Measurements from ENCODE around the gene SGF29. TPM values are rescaled to one million over a fixed set of nuclear protein-coding genes. Genes with fewer than 3 reads are reported as not detected.
"Not testable (repeated sequence)": the region's sequence is repeated elsewhere in the genome, so short reads cannot be mapped to it uniquely, and the experiment has no call there.

The SGF29 gene
- total and polyA plus RNA-seq, 2 experiments from 2014 or later: 10.0 to 17.6 TPM

DNA sequence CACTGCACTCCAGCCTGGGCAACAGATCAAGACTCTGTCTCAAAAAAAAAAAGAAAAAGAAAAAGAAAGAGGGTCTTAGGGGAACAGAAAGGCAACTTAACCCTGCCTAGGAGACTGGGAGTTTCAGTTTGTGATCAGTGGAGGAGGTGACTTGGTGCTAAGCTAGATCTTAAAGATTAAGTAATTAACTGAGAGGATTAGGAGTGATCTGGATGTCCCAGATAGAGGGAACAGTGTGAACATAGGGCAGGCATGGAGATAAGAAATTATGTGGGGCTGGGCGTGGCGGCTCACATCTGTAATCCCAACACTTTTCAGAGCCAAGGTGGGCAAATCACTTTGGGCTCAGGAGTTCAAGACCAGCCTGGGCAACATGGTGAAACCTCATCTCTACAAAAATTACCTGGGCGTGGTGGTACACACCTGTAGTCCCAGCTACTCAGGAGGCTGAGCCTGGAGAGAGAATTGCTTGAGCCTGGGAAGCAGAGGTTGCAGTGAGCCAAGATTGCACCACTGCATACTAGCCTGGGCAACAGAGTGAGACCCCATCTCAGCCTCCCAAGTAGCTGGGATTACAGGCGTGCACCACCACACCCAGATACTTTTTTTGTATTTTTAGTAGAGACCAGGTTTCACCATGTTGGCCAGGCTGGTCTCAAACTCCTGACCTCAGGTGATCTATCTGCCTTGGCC lies 12.7 kb downstream of the SGF29 start:
- not testable (repeated sequence) for DNase-seq (ENCODE audit: low spot score); H3K4me1 ChIP-seq (ENCODE audit: insufficient read depth); H3K27ac ChIP-seq (ENCODE audit: low read depth); H3F3A ChIP-seq (replicated peaks; ENCODE audit: low read depth); H3K4me3 ChIP-seq; H3K36me3 ChIP-seq (ENCODE audit: insufficient read depth); H3K4me2 ChIP-seq; H3K27me3 Mint-ChIP-seq (ENCODE audit: insufficient read depth, low read depth, poor library complexity); H4K20me1 ChIP-seq (replicated peaks; ENCODE audit: insufficient read depth); H3K27me3 ChIP-seq (ENCODE audit: insufficient read depth); H3K79me2 ChIP-seq (replicated peaks; ENCODE audit: insufficient read depth); H3K4me1 Mint-ChIP-seq; H3K4me3 Mint-ChIP-seq; H3K27ac Mint-ChIP-seq; H3K9me2 ChIP-seq (ENCODE audit: insufficient read depth); H2AFZ ChIP-seq; ATAC-seq
- Mint-ChIP-seq H3K9me3 (peaks cover 24% of the 10 kb centered on the region), H3K36me3 (ENCODE audit: low read depth) (peaks cover 21% of the 10 kb centered on the region)

DNA sequence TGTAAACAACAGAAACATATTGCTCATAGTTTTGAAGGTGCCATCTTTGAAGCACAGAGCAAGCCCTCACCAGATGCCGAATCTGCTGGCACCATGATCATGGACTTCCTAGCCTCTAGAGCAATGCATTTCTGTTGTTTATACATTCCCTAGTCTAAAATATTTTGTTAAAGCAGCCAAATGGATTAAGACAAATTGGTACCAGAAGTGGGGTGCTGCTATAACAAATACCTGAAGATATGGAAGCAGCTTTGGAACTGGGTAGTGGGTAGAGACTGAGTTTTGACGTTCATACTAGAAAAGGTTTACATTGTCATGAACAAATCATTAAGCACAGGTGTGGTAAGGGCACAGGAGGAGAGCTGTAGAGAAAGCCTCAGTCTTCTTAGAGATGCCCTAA lies 13.6 kb downstream of the SGF29 start:
- H4K20me1 ChIP-seq (replicated peaks; ENCODE audit: insufficient read depth): no peaks in the 10 kb centered on the region
- no peak overlapping the region for H3K27ac ChIP-seq (ENCODE audit: low read depth)
- no peak overlapping the region for H3K4me2 ChIP-seq
- Mint-ChIP-seq H3K4me3 (no peak overlapping the region), H3K36me3 (ENCODE audit: low read depth) (peaks cover 21% of the 10 kb centered on the region), H3K27ac (no peak overlapping the region), H3K4me1 (peaks cover 3% of the 10 kb centered on the region; the same call in 2 of the 3 replicates), H3K9me3 (peaks cover 24% of the 10 kb centered on the region), H3K27me3 (ENCODE audit: insufficient read depth, low read depth, poor library complexity) (peaks cover 7% of the 10 kb centered on the region)
- H3K4me1 ChIP-seq (ENCODE audit: insufficient read depth): no peaks in the 10 kb centered on the region
- H3F3A ChIP-seq (replicated peaks; ENCODE audit: low read depth): no peaks in the 10 kb centered on the region
- H3K79me2 ChIP-seq (replicated peaks; ENCODE audit: insufficient read depth): no peaks in the 10 kb centered on the region
- no peak overlapping the region for H2AFZ ChIP-seq
- no peak for ATAC-seq
- 0 out of 2 replicates have a peak, but pooled peaks cover 2% of the 10 kb centered on the region for H3K9me2 ChIP-seq (ENCODE audit: insufficient read depth)
- H3K4me3 ChIP-seq: no peak overlapping the region
- DNase-seq (ENCODE audit: low spot score): no peak
- H3K36me3 ChIP-seq (ENCODE audit: insufficient read depth): peaks cover 4% of the 10 kb centered on the region; the same call in 1 of the 2 replicates
- H3K27me3 ChIP-seq (ENCODE audit: insufficient read depth): no peaks in the 10 kb centered on the region
- TF ChIP-seq ZNF462 (CRISPR knock-in tag; IDR thresholded peaks at IDR 0.05): no peak
- TF ChIP-seq CREB1 (CRISPR knock-in tag; IDR thresholded peaks at IDR 0.05; ENCODE audit: low read depth): no peak
- TF ChIP-seq EZH2 (IDR thresholded peaks at IDR 0.05; ENCODE audit: low read depth, unreplicated experiment): no peak
- TF ChIP-seq ETS1 (IDR thresholded peaks at IDR 0.05): no peak
- TF ChIP-seq JUNB (IDR thresholded peaks at IDR 0.05; ENCODE audit: unreplicated experiment): no peak
- no peak for TF ChIP-seq POLR2AphosphoS5 (IDR thresholded peaks at IDR 0.05; ENCODE audit: low read depth)
- no peak for TF ChIP-seq ZNF114 (CRISPR knock-in tag; IDR thresholded peaks at IDR 0.05)
- no peak for TF ChIP-seq CTCF (conservative IDR thresholded peaks at IDR 0.05; ENCODE audit: low read depth in 2 of 2)

Measured in GM23338 (cell line).